ENCODE results near the gene CRTC1.
A peak's percentile ranks its signal among the peaks of the same experiment; 100 is the strongest.

The CRTC1 gene

DNA sequence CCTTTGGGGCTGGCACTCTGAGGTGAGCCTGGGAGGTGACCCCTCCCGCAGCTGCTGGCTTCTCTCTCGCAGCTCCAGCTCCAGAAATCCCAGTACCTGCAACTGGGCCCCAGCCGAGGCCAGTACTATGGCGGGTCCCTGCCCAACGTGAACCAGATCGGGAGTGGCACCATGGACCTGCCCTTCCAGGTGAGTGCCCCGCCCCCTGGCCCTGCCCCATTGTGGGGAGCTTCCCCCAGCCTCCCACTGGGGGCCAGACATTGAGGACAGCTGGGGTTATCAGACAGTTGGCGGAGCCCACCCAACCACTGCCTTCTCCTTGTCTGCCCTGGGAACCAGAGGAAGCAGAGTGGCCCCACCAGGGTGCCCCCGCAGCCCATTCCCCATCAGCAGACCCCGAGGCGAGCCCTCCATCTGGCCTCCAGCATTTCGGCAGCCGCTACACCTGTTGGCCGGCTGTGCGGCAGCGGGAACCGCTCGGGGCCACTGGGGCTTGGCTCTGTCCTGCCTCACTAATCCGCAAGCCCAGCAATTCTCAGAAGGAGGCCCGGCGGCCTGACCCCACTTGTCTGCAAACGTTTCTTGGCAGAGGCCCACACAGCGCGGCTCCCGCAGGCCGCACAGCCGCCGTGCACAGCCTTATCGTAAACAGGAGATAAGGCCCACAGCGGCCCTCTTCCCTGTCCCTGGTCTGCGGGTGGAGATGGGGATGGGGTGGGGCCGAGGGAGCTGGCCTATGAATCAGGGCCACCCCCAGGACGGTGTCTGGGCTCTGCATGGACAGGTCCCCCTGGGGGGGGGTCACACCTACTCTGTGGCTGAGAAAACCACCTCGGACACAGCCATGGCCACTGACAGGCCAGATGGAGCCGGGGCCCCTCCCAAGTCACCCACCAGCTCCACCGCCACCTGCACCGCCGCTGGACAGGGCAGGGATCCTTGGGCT is 59.6 kb downstream of the CRTC1 start (continued):
- TF ChIP-seq, protein P1, sequence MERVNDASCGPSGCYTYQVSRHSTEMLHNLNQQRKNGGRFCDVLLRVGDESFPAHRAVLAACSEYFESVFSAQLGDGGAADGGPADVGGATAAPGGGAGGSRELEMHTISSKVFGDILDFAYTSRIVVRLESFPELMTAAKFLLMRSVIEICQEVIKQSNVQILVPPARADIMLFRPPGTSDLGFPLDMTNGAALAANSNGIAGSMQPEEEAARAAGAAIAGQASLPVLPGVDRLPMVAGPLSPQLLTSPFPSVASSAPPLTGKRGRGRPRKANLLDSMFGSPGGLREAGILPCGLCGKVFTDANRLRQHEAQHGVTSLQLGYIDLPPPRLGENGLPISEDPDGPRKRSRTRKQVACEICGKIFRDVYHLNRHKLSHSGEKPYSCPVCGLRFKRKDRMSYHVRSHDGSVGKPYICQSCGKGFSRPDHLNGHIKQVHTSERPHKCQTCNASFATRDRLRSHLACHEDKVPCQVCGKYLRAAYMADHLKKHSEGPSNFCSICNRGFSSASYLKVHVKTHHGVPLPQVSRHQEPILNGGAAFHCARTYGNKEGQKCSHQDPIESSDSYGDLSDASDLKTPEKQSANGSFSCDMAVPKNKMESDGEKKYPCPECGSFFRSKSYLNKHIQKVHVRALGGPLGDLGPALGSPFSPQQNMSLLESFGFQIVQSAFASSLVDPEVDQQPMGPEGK (CRISPR knock-in tag; IDR thresholded peaks at IDR 0.05; ENCODE audit: borderline replicate concordance) = 0 out of 2 replicates have a peak, but pooled peaks have one; percentile 24
- TF ChIP-seq ARNTL (CRISPR knock-in tag; IDR thresholded peaks at IDR 0.05; ENCODE audit: borderline replicate concordance, low read depth) (no peak), OSR1 (CRISPR knock-in tag; IDR thresholded peaks at IDR 0.05) (no peak)

DNA sequence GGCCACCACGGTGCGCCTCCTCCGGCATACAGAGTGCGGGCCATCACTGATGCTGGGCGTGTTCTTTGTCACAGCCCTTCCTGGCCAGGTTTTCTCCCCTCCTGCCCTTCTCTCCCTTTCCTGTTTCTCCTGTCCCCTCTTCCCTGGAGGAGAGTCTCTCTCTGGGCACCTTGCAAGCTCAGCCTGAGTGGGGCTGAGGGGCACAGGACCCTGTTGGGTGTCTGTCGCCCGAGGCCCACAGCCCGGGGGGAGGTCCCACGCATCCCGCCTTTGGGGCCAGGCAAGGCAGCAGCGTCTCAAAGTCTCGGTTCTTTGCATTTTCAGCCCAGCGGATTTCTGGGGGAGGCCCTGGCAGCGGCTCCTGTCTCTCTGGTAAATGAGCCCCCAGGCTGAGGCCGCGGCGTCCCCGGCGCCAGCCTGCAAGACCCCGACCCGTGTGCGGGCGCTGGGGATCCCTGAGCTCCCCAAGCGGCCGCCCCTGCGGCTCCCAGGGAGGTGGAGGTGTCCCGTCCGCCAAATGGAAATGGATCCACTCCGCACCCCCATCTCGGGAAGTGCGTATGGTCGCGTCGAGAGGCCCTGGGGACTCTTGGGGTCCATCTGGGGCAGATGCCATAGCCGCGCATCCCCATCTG is 60.4 kb downstream of the CRTC1 start:
- ATAC-seq = peak; percentile 16; the same call in 1 of the 3 replicates
- TF ChIP-seq TOX (CRISPR knock-in tag; IDR thresholded peaks at IDR 0.05; ENCODE audit: borderline replicate concordance) = no peak
- no peak for TF ChIP-seq PPARA (CRISPR knock-in tag; IDR thresholded peaks at IDR 0.05; ENCODE audit: borderline replicate concordance)

DNA sequence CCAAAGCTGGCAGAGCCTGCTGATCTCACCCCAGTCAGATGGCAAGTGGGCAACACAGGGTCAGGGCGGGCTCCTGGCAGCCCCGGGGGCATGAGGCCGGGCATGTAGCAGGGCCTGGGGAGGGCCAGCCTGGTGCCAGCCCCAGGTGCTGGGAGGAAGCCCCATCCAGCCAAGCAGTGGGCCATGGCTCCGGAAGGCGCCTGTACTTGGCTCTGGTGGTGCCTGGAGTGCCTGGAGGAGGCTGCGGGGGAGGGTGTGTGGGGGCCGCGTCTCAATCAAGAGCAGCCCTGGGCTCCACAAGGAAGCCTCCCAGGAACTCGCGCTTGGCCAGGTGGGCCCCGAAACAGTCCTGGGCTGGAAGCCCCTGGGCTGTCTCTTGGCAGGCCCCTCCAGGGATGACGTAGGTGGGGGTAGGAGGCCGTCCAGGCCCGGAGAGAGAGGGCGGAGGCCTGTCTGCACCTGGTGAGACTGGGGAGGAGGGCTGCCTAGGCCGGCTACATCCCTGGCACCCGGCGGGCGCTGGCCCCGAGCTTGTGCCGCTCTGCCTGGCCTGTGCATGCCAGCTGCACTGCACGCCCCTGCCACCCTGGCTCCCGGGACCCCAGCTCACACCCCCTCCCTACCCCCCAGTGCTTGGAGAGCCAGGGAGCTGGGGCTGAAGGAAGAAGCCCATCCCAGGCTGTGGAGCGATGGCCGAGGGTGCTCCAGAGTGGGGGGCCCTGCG is 61.7 kb downstream of the CRTC1 start:
- no peak; the same call in 1 of the 3 replicates for ATAC-seq
- TF ChIP-seq ZNF565 (CRISPR knock-in tag; conservative IDR thresholded peaks at IDR 0.05; ENCODE audit: low read depth) (no peak), CSDC2 (CRISPR knock-in tag; IDR thresholded peaks at IDR 0.05) (no peak), ISL1 (CRISPR knock-in tag; IDR thresholded peaks at IDR 0.05) (no peak), ESRRG (CRISPR knock-in tag; IDR thresholded peaks at IDR 0.05) (no peak), SNAI2 (CRISPR knock-in tag; IDR thresholded peaks at IDR 0.05) (no peak), ZFP30 (CRISPR knock-in tag; IDR thresholded peaks at IDR 0.05) (no peak), ZNF8 (CRISPR knock-in tag; IDR thresholded peaks at IDR 0.05) (no peak), ZNF70 (CRISPR knock-in tag; IDR thresholded peaks at IDR 0.05) (no peak), RARB (CRISPR knock-in tag; IDR thresholded peaks at IDR 0.05) (no peak), TCF4 (CRISPR knock-in tag; IDR thresholded peaks at IDR 0.05; ENCODE audit: borderline replicate concordance) (no peak), ARNTL (CRISPR knock-in tag; IDR thresholded peaks at IDR 0.05; ENCODE audit: borderline replicate concordance, low read depth) (no peak), PPARA (CRISPR knock-in tag; IDR thresholded peaks at IDR 0.05; ENCODE audit: borderline replicate concordance) (no peak), ZC3H10 (CRISPR knock-in tag; IDR thresholded peaks at IDR 0.05) (no peak)
- TF ChIP-seq, protein P2, sequence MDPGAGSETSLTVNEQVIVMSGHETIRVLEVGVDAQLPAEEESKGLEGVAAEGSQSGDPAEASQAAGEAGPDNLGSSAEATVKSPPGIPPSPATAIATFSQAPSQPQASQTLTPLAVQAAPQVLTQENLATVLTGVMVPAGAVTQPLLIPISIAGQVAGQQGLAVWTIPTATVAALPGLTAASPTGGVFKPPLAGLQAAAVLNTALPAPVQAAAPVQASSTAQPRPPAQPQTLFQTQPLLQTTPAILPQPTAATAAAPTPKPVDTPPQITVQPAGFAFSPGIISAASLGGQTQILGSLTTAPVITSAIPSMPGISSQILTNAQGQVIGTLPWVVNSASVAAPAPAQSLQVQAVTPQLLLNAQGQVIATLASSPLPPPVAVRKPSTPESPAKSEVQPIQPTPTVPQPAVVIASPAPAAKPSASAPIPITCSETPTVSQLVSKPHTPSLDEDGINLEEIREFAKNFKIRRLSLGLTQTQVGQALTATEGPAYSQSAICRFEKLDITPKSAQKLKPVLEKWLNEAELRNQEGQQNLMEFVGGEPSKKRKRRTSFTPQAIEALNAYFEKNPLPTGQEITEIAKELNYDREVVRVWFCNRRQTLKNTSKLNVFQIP (CRISPR knock-in tag; IDR thresholded peaks at IDR 0.05; ENCODE audit: borderline replicate concordance, low read depth) = no peak
- TF ChIP-seq, protein P3, sequence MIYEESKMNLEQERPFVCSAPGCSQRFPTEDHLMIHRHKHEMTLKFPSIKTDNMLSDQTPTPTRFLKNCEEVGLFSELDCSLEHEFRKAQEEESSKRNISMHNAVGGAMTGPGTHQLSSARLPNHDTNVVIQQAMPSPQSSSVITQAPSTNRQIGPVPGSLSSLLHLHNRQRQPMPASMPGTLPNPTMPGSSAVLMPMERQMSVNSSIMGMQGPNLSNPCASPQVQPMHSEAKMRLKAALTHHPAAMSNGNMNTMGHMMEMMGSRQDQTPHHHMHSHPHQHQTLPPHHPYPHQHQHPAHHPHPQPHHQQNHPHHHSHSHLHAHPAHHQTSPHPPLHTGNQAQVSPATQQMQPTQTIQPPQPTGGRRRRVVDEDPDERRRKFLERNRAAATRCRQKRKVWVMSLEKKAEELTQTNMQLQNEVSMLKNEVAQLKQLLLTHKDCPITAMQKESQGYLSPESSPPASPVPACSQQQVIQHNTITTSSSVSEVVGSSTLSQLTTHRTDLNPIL (CRISPR knock-in tag; IDR thresholded peaks at IDR 0.05; ENCODE audit: low read depth) = no peak
- TF ChIP-seq, protein P4, sequence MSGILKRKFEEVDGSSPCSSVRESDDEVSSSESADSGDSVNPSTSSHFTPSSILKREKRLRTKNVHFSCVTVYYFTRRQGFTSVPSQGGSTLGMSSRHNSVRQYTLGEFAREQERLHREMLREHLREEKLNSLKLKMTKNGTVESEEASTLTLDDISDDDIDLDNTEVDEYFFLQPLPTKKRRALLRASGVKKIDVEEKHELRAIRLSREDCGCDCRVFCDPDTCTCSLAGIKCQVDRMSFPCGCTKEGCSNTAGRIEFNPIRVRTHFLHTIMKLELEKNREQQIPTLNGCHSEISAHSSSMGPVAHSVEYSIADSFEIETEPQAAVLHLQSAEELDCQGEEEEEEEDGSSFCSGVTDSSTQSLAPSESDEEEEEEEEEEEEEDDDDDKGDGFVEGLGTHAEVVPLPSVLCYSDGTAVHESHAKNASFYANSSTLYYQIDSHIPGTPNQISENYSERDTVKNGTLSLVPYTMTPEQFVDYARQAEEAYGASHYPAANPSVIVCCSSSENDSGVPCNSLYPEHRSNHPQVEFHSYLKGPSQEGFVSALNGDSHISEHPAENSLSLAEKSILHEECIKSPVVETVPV (CRISPR knock-in tag; IDR thresholded peaks at IDR 0.05) = no peak
- TF ChIP-seq, protein P5, sequence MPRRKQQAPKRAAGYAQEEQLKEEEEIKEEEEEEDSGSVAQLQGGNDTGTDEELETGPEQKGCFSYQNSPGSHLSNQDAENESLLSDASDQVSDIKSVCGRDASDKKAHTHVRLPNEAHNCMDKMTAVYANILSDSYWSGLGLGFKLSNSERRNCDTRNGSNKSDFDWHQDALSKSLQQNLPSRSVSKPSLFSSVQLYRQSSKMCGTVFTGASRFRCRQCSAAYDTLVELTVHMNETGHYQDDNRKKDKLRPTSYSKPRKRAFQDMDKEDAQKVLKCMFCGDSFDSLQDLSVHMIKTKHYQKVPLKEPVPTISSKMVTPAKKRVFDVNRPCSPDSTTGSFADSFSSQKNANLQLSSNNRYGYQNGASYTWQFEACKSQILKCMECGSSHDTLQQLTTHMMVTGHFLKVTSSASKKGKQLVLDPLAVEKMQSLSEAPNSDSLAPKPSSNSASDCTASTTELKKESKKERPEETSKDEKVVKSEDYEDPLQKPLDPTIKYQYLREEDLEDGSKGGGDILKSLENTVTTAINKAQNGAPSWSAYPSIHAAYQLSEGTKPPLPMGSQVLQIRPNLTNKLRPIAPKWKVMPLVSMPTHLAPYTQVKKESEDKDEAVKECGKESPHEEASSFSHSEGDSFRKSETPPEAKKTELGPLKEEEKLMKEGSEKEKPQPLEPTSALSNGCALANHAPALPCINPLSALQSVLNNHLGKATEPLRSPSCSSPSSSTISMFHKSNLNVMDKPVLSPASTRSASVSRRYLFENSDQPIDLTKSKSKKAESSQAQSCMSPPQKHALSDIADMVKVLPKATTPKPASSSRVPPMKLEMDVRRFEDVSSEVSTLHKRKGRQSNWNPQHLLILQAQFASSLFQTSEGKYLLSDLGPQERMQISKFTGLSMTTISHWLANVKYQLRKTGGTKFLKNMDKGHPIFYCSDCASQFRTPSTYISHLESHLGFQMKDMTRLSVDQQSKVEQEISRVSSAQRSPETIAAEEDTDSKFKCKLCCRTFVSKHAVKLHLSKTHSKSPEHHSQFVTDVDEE (CRISPR knock-in tag; IDR thresholded peaks at IDR 0.05) = no peak
- TF ChIP-seq, protein P1 (CRISPR knock-in tag; IDR thresholded peaks at IDR 0.05; ENCODE audit: borderline replicate concordance) = no peak

All from SK-N-SH treated with all-trans-retinoic acid at 6 μM for 48 hours (cell line).